B cell (primary cell): ENCODE results near the gene MEN1. TPM values are rescaled to one million over a fixed set of nuclear protein-coding genes. Genes with fewer than 3 reads are reported as not detected.

Experiments used
- ATAC-seq: fragments of 200-7000 bp; cut with Tn5 transposase; one replicate; pipeline ENCODE4 v1.10.0; 2021; ENCODE audit warnings: low read depth, mild to moderate bottlenecking, moderate number of reproducible peaks, moderate library complexity
- CTCF ChIA-PET: fragments of 350-600 bp; sonication (Branson Sonifier 250); formaldehyde crosslinking; loops from one replicate; lab custom pipeline; 2021; ENCODE audit warnings: antibody characterized with exemption, inconsistent platforms; lab: Charles Lee
- POLR2A ChIA-PET: fragments of 350-600 bp; sonication (Branson Sonifier 250); formaldehyde crosslinking; loops from one replicate; lab custom pipeline; 2021; ENCODE audit warnings: antibody characterized with exemption; lab: Charles Lee
- DNase-seq: peaks from one replicate; pipeline ENCODE4 v3.0.0; 2013
- H2AFZ ChIP-seq: 2 replicates; pipeline ENCODE4 v1.6.1; 2012; ENCODE audit warnings: mild to moderate bottlenecking, low read depth, low read length; ENCODE audit not compliant: insufficient read depth, poor library complexity, severe bottlenecking
- H3K27ac ChIP-seq, 2 donors: 1 replicate in 1 of 2; 2 replicates in 1 of 2; pipeline ENCODE4 v1.5.1; 2012 to 2013; ENCODE audit warnings: low read length in 2 of 2, mild to moderate bottlenecking in 2 of 2, moderate library complexity in 1 of 2
- H3K27me3 ChIP-seq, 4 experiments: fragments of 200-600 bp in 1 of 4; sonication (generic) in 1 of 4; replicated peaks in 1 of 4; 1 replicate in 2 of 4; 2 replicates in 2 of 4; pipeline versions ENCODE4 v1.6.1 to v1.7.0; 2013 to 2016; ENCODE audit warnings: low read length in 3 of 4, mild to moderate bottlenecking in 2 of 4, mixed read lengths in 1 of 4, moderate library complexity in 1 of 4; ENCODE audit not compliant: insufficient read depth in 4 of 4, control insufficient read depth in 3 of 4; ENCODE audit errors: control extremely low read depth in 1 of 4
- H3K36me3 ChIP-seq, 2 experiments: replicated peaks in 1 of 2; 1 replicate in 1 of 2; 2 replicates in 1 of 2; pipeline versions ENCODE4 v1.6.1 to v1.7.1; 2013; ENCODE audit warnings: low read length in 1 of 2; ENCODE audit not compliant: insufficient read depth in 2 of 2, control insufficient read depth in 1 of 2; ENCODE audit errors: control extremely low read depth in 1 of 2, extremely low read depth in 1 of 2
- H3K4me1 ChIP-seq, 2 donors: fragments of 200-600 bp in 1 of 2; sonication (generic) in 1 of 2; 1 replicate in 1 of 2; 2 replicates in 1 of 2; pipeline versions ENCODE4 v1.5.1 to v1.6.1; 2013 to 2017; ENCODE audit warnings: low read length in 2 of 2; ENCODE audit not compliant: control insufficient read depth in 2 of 2, insufficient read depth in 2 of 2
- H3K4me2 ChIP-seq: replicated peaks from 2 replicates; pipeline ENCODE3; 2012; ENCODE audit warnings: mild to moderate bottlenecking, low read depth, low read length; ENCODE audit not compliant: poor library complexity, severe bottlenecking
- H3K4me3 ChIP-seq, 5 experiments: fragments of 200-600 bp in 1 of 5; sonication (generic) in 1 of 5; 1 replicate in 3 of 5; 2 replicates in 2 of 5; pipeline versions ENCODE4 v1.5.1 to v1.7.0; 2011 to 2016; ENCODE audit warnings: low read length in 4 of 5, mild to moderate bottlenecking in 4 of 5, low read depth in 2 of 5, control low read depth in 1 of 5, moderate library complexity in 1 of 5; ENCODE audit not compliant: insufficient read depth in 1 of 5; ENCODE audit errors: control extremely low read depth in 1 of 5, extremely low read depth in 1 of 5
- H3K79me2 ChIP-seq: fragments of 200-600 bp; sonication (generic); one replicate; pipeline ENCODE4 v1.6.0; 2016; ENCODE audit warnings: low read length; ENCODE audit not compliant: control insufficient read depth, insufficient read depth
- H3K9ac ChIP-seq: fragments of 200-600 bp; sonication (generic); 2 replicates; pipeline ENCODE4 v1.6.1; 2017; ENCODE audit warnings: mild to moderate bottlenecking, low read length, moderate library complexity
- H3K9me3 ChIP-seq, 3 donors: one replicate each; pipeline versions ENCODE4 v1.6.1 to v1.7.1; 2013; ENCODE audit warnings: low read length in 2 of 3; ENCODE audit not compliant: control insufficient read depth in 2 of 3, insufficient read depth in 1 of 3; ENCODE audit errors: control extremely low read depth in 1 of 3
- H4K20me1 ChIP-seq: 2 replicates; pipeline ENCODE4 v1.6.0; 2012; ENCODE audit warnings: mild to moderate bottlenecking, low read length; ENCODE audit not compliant: insufficient read depth, control insufficient read depth, poor library complexity, severe bottlenecking
- H3K27ac Mint-ChIP-seq: one replicate; pipeline ENCODE4 v1.8.0; 2021; ENCODE audit warnings: mixed read lengths
- H3K27me3 Mint-ChIP-seq: one replicate; pipeline ENCODE4 v1.8.0; 2021; ENCODE audit warnings: mixed read lengths
- H3K4me1 Mint-ChIP-seq: one replicate; pipeline ENCODE4 v1.8.0; 2021; ENCODE audit warnings: mixed read lengths
- H3K4me3 Mint-ChIP-seq: one replicate; pipeline ENCODE4 v1.8.0; 2021; ENCODE audit warnings: mixed read lengths
- H3K9me3 Mint-ChIP-seq: one replicate; pipeline ENCODE4 v1.8.0; 2022; ENCODE audit warnings: mixed read lengths; ENCODE audit not compliant: insufficient read depth
- EZH2 ChIP-seq: IDR thresholded peaks from 2 replicates; pipeline ENCODE4 v1.6.1; 2012; ENCODE audit warnings: borderline replicate concordance, low read depth, mild to moderate bottlenecking, moderate library complexity, low read length; ENCODE audit not compliant: insufficient read depth, poor library complexity, severe bottlenecking
- WGBS: methylation state at CpG from one replicate; pipeline ENCODE4 v1.1.5; 2013; ENCODE audit warnings: missing lambda C conversion rate; ENCODE audit not compliant: insufficient coverage; 5-methylcytosine and 5-hydroxymethylcytosine counted together
- intact Hi-C: fragments of 100-400 bp; cut with micrococcal nuclease; formaldehyde crosslinking; loops from one replicate; pipeline ENCODE4 v1.10.0; 2022
- polyA plus RNA-seq: library from polyadenylated mRNA; depleted of rRNA; stranded (reverse); fragments of >200 nt; gene quantifications from 2 replicates; pipeline ENCODE4 v1.2.3, GENCODE V29; 2012
- total RNA-seq, 2 donors: library from RNA; stranded (reverse); fragments of 120-200 nt in 1 of 2; gene quantifications; 1 replicate in 1 of 2; 2 replicates in 1 of 2; pipeline versions ENCODE4 v1.2.3 to v1.2.4, GENCODE V29; 2013 to 2022
- TF ChIP-seq, protein P1 (sequence below): fragments of 200-600 bp; IDR thresholded peaks from one replicate; pipeline ENCODE4 v1.8.0; 2022; ENCODE audit warnings: antibody characterized with exemption, mild to moderate bottlenecking

The MEN1 gene
- total and polyA plus RNA-seq, 2 donors (not counting 1 experiment from before 2014, with no cell fraction given), result 48.2 to 68.5 TPM

DNA sequence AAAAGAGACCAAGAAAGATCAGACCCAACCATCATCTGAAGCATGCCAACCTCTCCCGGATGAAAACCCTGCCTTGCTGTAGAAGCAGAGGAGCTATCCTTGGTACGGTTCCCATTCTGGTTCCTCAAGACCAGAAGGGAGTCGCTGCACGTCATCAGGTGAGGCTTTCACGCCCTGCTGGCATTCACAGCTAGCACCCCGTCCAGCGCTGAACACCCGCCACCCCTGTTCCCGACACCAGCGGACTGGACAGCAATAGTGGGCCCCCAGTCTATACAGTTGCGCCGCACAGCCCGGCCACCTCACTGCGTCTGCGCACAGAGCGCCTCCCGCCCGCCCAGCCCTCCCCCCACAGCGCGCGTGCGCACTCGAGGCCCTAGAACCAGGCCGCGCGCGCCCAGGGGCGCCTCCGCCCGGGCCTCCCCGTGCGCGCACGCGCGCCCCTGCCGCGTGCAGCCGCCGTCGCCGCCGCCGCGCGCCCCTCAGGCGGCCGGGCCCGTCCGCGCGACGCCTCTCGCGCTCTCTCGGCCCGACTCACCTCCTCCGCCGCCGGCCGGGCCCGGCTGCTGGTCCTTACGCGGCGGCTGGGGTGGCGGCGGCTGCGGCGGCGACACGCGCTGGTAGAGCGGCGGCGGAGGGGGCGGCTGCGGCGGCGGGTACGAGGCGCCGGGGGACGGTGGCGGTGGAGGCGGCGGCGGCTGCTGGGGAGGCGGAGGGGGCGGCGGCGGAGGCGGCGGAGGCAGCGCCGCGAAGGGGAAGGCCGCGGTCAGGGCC, 32.7 kb downstream of the MEN1 start:
- intact Hi-C loops, result loop anchor here (1.0 to 5.0 kb wide), 5 partner anchors 15 to 340 kb away; partner anchors contain the start of genes ARL2, CDC42BPG and ZNHIT2
- peaks cover 61% of the 10 kb centered on the region for H3K79me2 ChIP-seq
- ChIA-PET CTCF (interaction anchor here (1.1 to 5.9 kb wide), 10 partner anchors 9 to 92 kb away, joined by 3 to 74 read pairs (median 6); partner anchors contain the start of genes MEN1 and RASGRP2), POLR2A (interaction anchor here (0.9 to 6.9 kb wide), 8 partner anchors 10 to 460 kb away, joined by 3 to 149 read pairs (median 6); partner anchors contain the start of genes CCDC88B, MAP4K2, PRDX5 and RASGRP2)
- Mint-ChIP-seq H3K27ac (peak overlapping the region; percentile 91), H3K27me3 (no peaks in the 10 kb centered on the region), H3K4me3 (peak overlapping the region; percentile 95), H3K9me3 (no peaks in the 10 kb centered on the region), H3K4me1 (peaks cover 80% of the 10 kb centered on the region)
- peaks cover 63 to 73% of the 10 kb centered on the region in 2 donors for H3K4me1 ChIP-seq
- no peaks in the 10 kb centered on the region for H3K27me3 ChIP-seq
- under 1% methylated on average over 94 of the region's 98 CpGs for WGBS
- H3K9me3 ChIP-seq, result no peaks in the 10 kb centered on the region
- H4K20me1 ChIP-seq, result peaks cover 45% of the 10 kb centered on the region
- DNase-seq (peak; percentile 91), ATAC-seq (peak; percentile 3)
- H3K4me2 ChIP-seq, result peak overlapping the region; percentile 76
- peak overlapping the region; percentile 85 for H3K9ac ChIP-seq
- peak overlapping the region; percentile 79 to 92 (median 82) for H3K4me3 ChIP-seq
- no peak overlapping the region for H2AFZ ChIP-seq
- peak overlapping the region; percentile 95 to 98 for H3K27ac ChIP-seq
- H3K36me3 ChIP-seq, result peaks cover 3 to 48% of the 10 kb centered on the region in 2 experiments
- no peak for TF ChIP-seq EZH2
- TF ChIP-seq, protein P1, sequence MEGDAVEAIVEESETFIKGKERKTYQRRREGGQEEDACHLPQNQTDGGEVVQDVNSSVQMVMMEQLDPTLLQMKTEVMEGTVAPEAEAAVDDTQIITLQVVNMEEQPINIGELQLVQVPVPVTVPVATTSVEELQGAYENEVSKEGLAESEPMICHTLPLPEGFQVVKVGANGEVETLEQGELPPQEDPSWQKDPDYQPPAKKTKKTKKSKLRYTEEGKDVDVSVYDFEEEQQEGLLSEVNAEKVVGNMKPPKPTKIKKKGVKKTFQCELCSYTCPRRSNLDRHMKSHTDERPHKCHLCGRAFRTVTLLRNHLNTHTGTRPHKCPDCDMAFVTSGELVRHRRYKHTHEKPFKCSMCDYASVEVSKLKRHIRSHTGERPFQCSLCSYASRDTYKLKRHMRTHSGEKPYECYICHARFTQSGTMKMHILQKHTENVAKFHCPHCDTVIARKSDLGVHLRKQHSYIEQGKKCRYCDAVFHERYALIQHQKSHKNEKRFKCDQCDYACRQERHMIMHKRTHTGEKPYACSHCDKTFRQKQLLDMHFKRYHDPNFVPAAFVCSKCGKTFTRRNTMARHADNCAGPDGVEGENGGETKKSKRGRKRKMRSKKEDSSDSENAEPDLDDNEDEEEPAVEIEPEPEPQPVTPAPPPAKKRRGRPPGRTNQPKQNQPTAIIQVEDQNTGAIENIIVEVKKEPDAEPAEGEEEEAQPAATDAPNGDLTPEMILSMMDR, result no peak
